ENCODE measurements around the gene ARFRP1. TPM values are rescaled to one million over a fixed set of nuclear protein-coding genes. Genes with fewer than 3 reads are reported as not detected.

Gene ARFRP1
- total and polyA plus RNA-seq, 8 donors, result 7.6 to 103 (median 35.9) TPM

DNA sequence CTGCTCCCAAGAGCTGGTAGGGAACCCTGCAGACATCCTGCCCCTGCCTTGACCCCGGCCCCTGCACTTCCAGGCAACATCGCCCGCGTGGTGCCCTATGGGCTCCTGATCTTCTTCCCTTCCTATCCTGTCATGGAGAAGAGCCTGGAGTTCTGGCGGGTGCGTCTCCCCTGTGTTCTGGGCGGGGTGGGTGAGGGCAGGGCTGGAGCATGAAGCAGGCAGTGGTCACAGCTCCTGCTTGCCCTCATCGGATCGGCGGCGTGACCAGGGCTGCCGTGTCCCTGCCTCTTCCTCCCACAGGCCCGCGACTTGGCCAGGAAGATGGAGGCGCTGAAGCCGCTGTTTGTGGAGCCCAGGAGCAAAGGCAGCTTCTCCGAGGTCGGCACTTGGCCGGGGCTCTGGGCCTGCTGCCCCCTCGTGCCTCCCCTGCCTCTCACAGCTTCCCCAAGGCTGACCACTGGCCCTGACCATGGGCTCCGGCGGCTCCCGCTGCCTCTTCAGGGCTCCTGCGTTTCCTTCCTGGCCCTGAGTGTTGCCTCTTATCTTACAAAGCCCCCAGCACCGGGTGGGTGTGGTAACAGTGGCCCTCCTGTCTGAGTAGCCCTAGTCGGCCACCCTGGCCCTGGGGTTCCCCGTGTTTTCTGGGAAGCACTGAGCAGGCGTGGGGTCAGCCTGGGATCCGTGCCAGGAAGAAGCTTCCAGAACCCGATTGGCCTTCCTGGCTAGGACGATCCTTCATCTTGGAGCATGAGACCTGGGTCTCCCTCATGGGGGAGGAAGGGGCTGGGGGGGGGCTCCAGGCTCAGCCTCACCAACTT lies 19.3 kb downstream of the ARFRP1 start:
- peaks cover 32 to 74% (median 49%) of the 10 kb centered on the region in 4 donors for H3K4me1 ChIP-seq
- peak overlapping the region in 4 of 5 donors; percentile 82 to 93 (median 83) for H3K27ac ChIP-seq
- no peak for DNase-seq
- TF ChIP-seq EP300 (IDR thresholded peaks at IDR 0.05) (no peak), POLR2AphosphoS5 (IDR thresholded peaks at IDR 0.05) (no peak), POLR2A (IDR thresholded peaks at IDR 0.05) (no peak)
- TF ChIP-seq, protein P1, sequence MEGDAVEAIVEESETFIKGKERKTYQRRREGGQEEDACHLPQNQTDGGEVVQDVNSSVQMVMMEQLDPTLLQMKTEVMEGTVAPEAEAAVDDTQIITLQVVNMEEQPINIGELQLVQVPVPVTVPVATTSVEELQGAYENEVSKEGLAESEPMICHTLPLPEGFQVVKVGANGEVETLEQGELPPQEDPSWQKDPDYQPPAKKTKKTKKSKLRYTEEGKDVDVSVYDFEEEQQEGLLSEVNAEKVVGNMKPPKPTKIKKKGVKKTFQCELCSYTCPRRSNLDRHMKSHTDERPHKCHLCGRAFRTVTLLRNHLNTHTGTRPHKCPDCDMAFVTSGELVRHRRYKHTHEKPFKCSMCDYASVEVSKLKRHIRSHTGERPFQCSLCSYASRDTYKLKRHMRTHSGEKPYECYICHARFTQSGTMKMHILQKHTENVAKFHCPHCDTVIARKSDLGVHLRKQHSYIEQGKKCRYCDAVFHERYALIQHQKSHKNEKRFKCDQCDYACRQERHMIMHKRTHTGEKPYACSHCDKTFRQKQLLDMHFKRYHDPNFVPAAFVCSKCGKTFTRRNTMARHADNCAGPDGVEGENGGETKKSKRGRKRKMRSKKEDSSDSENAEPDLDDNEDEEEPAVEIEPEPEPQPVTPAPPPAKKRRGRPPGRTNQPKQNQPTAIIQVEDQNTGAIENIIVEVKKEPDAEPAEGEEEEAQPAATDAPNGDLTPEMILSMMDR (IDR thresholded peaks at IDR 0.05), result no peak
- H3K27me3 ChIP-seq, result no peaks in the 10 kb centered on the region
- intact Hi-C loops (cut with DNase I; ENCODE audit: low total_unique reads), result no loop called here
- 77 to 88% (median 84%) methylated on average over 24 to 31 of the region's 31 CpGs for WGBS, 5 donors
- H3K4me3 ChIP-seq, result no peak overlapping the region
- H3K9me3 ChIP-seq, result no peaks in the 10 kb centered on the region
- peaks cover 0 to 24% (median 3%) of the 10 kb centered on the region in 4 donors for H3K36me3 ChIP-seq

GRCh38 chr20:63687419-63688178 lies 20.2 kb downstream of the ARFRP1 start:
- DNase-seq, result no peak
- peaks cover 37 to 76% (median 55%) of the 10 kb centered on the region in 4 donors for H3K4me1 ChIP-seq
- H3K4me3 ChIP-seq, result no peak overlapping the region

DNA sequence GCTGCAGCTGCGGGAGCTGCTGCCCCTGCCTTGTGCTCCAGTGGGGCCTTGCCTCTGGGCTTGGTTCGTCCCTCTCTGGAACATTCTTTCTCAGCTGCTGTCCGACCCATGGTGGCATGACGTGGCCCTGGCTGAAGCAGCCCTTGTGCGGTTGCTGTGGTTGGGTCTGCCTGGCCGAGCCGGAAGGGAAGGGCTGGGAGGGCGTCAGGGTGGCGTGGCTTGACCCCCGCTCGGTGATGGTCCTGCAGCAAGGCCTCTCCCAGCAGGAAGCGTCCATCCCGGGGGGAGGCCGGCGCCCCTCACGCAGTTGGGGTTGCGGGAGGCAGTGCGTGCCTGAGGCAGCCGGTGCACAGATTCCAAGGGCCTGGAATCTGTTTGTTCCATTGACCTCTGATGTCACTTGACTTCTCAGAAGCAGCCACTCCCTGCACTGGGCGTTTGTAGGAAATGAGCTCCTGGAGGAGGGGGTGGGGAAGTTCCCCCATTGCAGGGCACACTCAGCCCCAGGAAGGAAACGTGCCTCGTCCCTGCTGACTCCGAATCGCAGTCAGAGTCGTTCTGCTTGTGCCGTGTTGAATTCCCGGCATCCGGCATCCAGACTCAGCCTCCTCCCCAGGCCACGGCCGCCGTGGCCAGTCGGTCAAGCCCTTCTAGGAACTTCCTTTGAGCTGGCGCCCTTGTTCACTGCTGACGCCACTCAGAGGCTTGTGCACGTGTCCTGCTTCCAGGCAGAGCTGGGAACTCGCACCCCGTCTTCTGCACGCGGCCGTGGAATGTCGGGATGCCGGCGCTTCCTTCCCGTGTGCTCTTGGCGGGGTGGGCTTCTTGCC lies 21.1 kb downstream of the ARFRP1 start:
- H3K4me3 ChIP-seq, result peak overlapping the region in 1 of 4 donors; percentile 5
- no peaks in the 10 kb centered on the region for H3K9me3 ChIP-seq
- H3K4me1 ChIP-seq, result peaks cover 45 to 76% (median 59%) of the 10 kb centered on the region in 4 donors
- TF ChIP-seq POLR2AphosphoS5 (IDR thresholded peaks at IDR 0.05) (peak; percentile 9 to 76 (median 66)), EP300 (IDR thresholded peaks at IDR 0.05) (peak; percentile 67), POLR2A (IDR thresholded peaks at IDR 0.05) (no peak)
- TF ChIP-seq, protein P1 (IDR thresholded peaks at IDR 0.05), result no peak
- H3K36me3 ChIP-seq, result peaks cover 0 to 15% (median under 1%) of the 10 kb centered on the region in 4 donors
- intact Hi-C loops (cut with DNase I; ENCODE audit: low total_unique reads), result no loop called here
- no peaks in the 10 kb centered on the region for H3K27me3 ChIP-seq
- peak overlapping the region; percentile 67 to 93 (median 83) for H3K27ac ChIP-seq
- WGBS, 5 donors, result 15 to 53% (median 28%) methylated on average over 29 to 45 of the region's 45 CpGs
- DNase-seq, result peak; percentile 70 to 91

More at GRCh38 chr20:63687419-63688178, 20.2 kb downstream of the ARFRP1 start:
- Histone ChIP-seq H3K27me3 (no peaks in the 10 kb centered on the region), H3K27ac (peak overlapping the region; percentile 67 to 93 (median 83)), H3K9me3 (no peaks in the 10 kb centered on the region), H3K36me3 (peaks cover 0 to 18% (median 3%) of the 10 kb centered on the region in 4 donors)
- intact Hi-C loops (cut with DNase I; ENCODE audit: low total_unique reads), result no loop called here
- whole genome bisulfite sequencing, 5 donors, result 87 to 90% (median 88%) methylated on average over 18 to 29 of the region's 29 CpGs
- TF ChIP-seq EP300 (IDR thresholded peaks at IDR 0.05) (no peak), POLR2A (IDR thresholded peaks at IDR 0.05) (no peak), POLR2AphosphoS5 (IDR thresholded peaks at IDR 0.05) (no peak)
- TF ChIP-seq, protein P1 (IDR thresholded peaks at IDR 0.05), result no peak

Data from stomach (tissue), 9 donors.